ENCODE measurements around the gene KHNYN.

- TF ChIP-seq ZNF274 (IDR thresholded peaks at IDR 0.05; ENCODE audit: low read depth, low read length) (no peak), YY1 (IDR thresholded peaks at IDR 0.05; ENCODE audit: insufficient read depth, insufficient read length) (no peak), SUZ12 (IDR thresholded peaks at IDR 0.05; ENCODE audit: extremely low read depth, insufficient read depth, insufficient read length) (no peak)
Observed at GRCh38 chr14:24406416-24406815, 23.3 kb upstream of the KHNYN start.
